Tibial nerve (tissue), 4 donors: ENCODE data around the gene NEU2. TPM values are rescaled to one million over a fixed set of nuclear protein-coding genes. Genes with fewer than 3 reads are reported as not detected.

ENCODE experiments used
- DNase-seq, 2 donors: peaks; one replicate each; pipeline ENCODE4 v3.0.0-alpha.2; 2019; ENCODE audit warnings: low spot score in 2 of 2
- H3K27ac ChIP-seq, 4 donors: fragments of 200-600 bp; sonication (generic) in 3 of 4; one replicate each; pipeline ENCODE4 v1.5.1; 2017 to 2019; ENCODE audit warnings: mild to moderate bottlenecking in 1 of 4
- H3K27me3 ChIP-seq, 2 donors: fragments of 200-600 bp; sonication (generic) in 1 of 2; one replicate each; pipeline versions ENCODE4 v1.5.1 to v1.6.0; 2017 to 2019
- H3K36me3 ChIP-seq, 3 donors: fragments of 200-600 bp; sonication (generic); one replicate each; pipeline ENCODE4 v1.5.1; 2018 to 2019
- H3K4me1 ChIP-seq, 4 donors: fragments of 200-600 bp; sonication (generic) in 3 of 4; one replicate each; pipeline ENCODE4 v1.5.1; 2017 to 2019
- H3K4me3 ChIP-seq, 4 donors: fragments of 200-600 bp; sonication (generic) in 3 of 4; one replicate each; pipeline ENCODE4 v1.5.1; 2017 to 2019; ENCODE audit warnings: mild to moderate bottlenecking in 1 of 4, moderate library complexity in 1 of 4
- H3K9me3 ChIP-seq, 4 donors: fragments of 200-600 bp; sonication (generic) in 3 of 4; one replicate each; pipeline ENCODE4 v1.5.1; 2017 to 2019
- EP300 ChIP-seq, 2 donors: sonication (generic); formaldehyde crosslinking; IDR thresholded peaks; one replicate each; pipeline ENCODE4 v1.6.1; 2017; ENCODE audit warnings: antibody characterized with exemption in 2 of 2, mild to moderate bottlenecking in 1 of 2
- POLR2A ChIP-seq, 2 donors: fragments of 450-650 bp; IDR thresholded peaks; one replicate each; pipeline ENCODE4 v1.6.1; 2017; ENCODE audit warnings: antibody characterized with exemption in 2 of 2, mild to moderate bottlenecking in 2 of 2, moderate library complexity in 2 of 2
- WGBS, 2 donors: methylation state at CpG; one replicate each; pipeline ENCODE4 v1.1.5; 2018; 5-methylcytosine and 5-hydroxymethylcytosine counted together
- total RNA-seq, 4 donors: library from RNA; depleted of rRNA; stranded (reverse); fragments of >200 nt; gene quantifications; one replicate each; pipeline ENCODE4 v1.1.0, GENCODE V29; 2016
- TF ChIP-seq, protein P1 (sequence below), 5 experiments: fragments of 200-600 bp in 3 of 5; fragments of 450-650 bp in 2 of 5; sonication (generic) in 3 of 5; IDR thresholded peaks; one replicate each; pipeline ENCODE4 v1.5.1; 2016 to 2019; ENCODE audit warnings: antibody characterized with exemption in 5 of 5, mild to moderate bottlenecking in 3 of 5, moderate library complexity in 2 of 5

NEU2 gene
- total RNA-seq, 4 donors from 2014 or later: not detected

DNA sequence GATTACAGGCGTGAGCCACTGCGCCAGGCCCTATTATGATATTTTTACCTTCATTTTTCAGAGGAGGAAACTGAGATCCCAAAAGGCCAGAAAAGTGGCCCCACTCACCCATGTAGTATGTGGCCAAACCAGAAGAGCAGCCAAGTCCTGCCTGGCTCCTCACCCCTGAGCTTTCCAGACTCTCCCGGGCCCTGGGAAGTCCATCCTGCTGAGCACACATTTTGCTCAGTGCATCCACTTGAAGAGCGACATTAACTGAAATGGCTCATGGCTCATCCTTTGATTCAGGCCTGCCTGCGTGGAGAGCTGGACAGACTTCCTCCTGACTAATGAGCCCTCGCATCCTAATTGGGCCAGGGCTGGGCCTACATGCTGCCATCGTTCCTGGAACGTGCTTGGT is 9.9 kb upstream of the NEU2 start:
- Histone ChIP-seq H3K4me1 (no peaks in the 10 kb centered on the region), H3K27ac (no peak overlapping the region), H3K9me3 (peaks cover 0 to 12% (median 0%) of the 10 kb centered on the region in 4 donors), H3K36me3 (no peaks in the 10 kb centered on the region), H3K27me3 (no peaks in the 10 kb centered on the region), H3K4me3 (no peak overlapping the region)
- TF ChIP-seq EP300 (IDR thresholded peaks at IDR 0.05) (no peak), POLR2A (IDR thresholded peaks at IDR 0.05) (no peak)
- TF ChIP-seq, protein P1, sequence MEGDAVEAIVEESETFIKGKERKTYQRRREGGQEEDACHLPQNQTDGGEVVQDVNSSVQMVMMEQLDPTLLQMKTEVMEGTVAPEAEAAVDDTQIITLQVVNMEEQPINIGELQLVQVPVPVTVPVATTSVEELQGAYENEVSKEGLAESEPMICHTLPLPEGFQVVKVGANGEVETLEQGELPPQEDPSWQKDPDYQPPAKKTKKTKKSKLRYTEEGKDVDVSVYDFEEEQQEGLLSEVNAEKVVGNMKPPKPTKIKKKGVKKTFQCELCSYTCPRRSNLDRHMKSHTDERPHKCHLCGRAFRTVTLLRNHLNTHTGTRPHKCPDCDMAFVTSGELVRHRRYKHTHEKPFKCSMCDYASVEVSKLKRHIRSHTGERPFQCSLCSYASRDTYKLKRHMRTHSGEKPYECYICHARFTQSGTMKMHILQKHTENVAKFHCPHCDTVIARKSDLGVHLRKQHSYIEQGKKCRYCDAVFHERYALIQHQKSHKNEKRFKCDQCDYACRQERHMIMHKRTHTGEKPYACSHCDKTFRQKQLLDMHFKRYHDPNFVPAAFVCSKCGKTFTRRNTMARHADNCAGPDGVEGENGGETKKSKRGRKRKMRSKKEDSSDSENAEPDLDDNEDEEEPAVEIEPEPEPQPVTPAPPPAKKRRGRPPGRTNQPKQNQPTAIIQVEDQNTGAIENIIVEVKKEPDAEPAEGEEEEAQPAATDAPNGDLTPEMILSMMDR (IDR thresholded peaks at IDR 0.05): no peak
- no peak for DNase-seq
- 87 to 91% methylated on average over 8 of the region's 8 CpGs for WGBS, 2 donors

DNA sequence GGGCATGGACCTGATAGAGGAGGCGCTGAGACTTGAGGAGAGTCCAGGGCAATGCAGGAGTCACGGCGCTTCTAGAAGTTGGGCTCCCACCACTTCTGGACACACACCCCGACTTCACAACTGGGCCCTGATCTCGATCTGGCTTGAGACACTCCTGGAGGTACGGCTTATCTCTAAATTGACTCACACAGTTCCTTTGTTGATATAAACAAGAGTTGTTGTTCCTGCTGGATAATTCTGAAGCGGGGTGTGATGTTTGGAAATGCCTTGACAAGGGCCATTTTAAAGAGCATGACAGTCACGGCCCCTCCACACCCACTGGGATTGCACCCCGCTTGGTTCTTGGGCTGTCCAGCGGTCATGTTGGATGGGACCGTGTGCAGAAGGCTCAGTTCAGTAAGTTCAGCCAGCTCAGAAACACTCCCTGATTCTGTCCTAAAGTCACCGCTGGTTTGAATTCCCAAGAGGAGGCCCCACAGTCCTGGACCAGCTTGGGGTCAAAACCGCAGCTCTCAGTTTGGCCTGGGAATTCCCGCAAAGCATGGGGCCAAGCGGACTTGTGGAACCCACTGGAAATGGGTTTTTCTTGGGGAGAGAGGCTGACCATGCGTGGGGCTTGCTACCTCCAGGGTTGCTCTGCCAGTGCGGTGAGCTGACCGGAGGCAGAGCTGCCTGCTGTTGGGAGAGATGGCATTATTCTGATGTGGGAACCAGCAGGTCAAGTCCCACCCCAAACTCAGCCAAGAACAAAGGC is 9.3 kb upstream of the NEU2 start:
- H3K36me3 ChIP-seq: no peaks in the 10 kb centered on the region
- no peak for TF ChIP-seq EP300 (IDR thresholded peaks at IDR 0.05)
- TF ChIP-seq POLR2A (IDR thresholded peaks at IDR 0.05): no peak
- TF ChIP-seq, protein P1 (IDR thresholded peaks at IDR 0.05): no peak
- no peak for DNase-seq
- peaks cover 0 to 6% (median 0%) of the 10 kb centered on the region in 4 donors for H3K9me3 ChIP-seq
- WGBS, 2 donors: 92 to 94% methylated on average over 18 of the region's 18 CpGs
- no peak overlapping the region for H3K27ac ChIP-seq
- no peaks in the 10 kb centered on the region for H3K27me3 ChIP-seq
- no peaks in the 10 kb centered on the region for H3K4me1 ChIP-seq
- no peak overlapping the region for H3K4me3 ChIP-seq

DNA sequence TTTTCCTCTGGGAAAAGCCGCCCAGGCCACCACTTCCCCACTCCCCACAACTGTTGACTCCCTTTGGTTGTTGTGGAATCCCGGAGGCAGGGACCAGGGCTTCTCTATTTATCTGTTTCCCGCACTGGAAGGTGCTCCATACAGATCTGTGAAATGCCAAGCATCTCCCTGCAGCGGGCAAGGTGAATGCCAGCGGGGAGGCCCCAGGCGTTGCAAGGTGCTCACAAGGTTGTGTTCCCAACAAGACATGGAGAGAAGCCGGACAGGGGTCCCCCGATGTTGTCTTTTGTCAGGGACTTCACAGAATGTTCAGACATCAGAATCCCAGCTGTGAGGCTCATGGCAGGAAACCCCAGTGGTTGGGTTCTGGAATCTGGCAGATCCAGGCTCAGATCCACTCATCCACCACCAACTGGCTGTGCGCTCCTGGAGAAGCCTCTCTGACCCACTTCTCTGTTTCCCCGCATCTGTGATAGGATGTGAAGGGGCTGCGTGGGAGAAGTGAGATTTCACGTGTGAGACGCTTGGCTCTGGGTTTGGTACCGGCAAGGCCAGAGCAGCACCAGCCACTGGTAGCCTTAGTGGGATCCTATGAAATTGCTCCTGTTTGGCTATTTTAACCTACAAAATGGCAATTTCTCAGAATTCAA is 8.6 kb upstream of the NEU2 start:
- Histone ChIP-seq H3K36me3 (no peaks in the 10 kb centered on the region), H3K9me3 (no peaks in the 10 kb centered on the region), H3K27me3 (no peaks in the 10 kb centered on the region), H3K4me3 (no peak overlapping the region), H3K4me1 (no peaks in the 10 kb centered on the region), H3K27ac (no peak overlapping the region)
- whole genome bisulfite sequencing, 2 donors: 89 to 95% methylated on average over 14 of the region's 14 CpGs
- TF ChIP-seq, protein P1 (IDR thresholded peaks at IDR 0.05): no peak
- TF ChIP-seq POLR2A (IDR thresholded peaks at IDR 0.05): no peak
- no peak for TF ChIP-seq EP300 (IDR thresholded peaks at IDR 0.05)
- DNase-seq: no peak

DNA sequence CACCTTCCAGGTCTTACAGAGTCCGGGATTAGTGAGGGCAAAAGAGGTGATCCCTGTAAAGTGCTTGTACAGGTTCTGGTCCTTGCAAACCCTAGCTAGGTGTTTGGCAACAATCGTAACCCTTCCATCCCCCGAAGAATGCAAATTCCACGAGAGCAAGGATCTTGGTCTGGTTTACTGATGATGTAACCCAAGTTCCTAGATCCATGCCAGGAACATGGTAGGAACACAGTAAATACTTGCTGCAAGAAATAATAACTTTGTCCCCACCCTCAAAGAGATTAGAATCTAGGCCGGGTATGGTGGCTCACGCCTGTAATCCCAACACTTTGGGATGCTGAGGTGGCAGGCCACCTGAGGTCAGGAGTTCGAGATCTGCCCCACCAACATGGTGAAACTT is 6.8 kb upstream of the NEU2 start:
- no peaks in the 10 kb centered on the region for H3K27me3 ChIP-seq
- no peak for TF ChIP-seq EP300 (IDR thresholded peaks at IDR 0.05)
- TF ChIP-seq, protein P1 (IDR thresholded peaks at IDR 0.05): no peak
- TF ChIP-seq POLR2A (IDR thresholded peaks at IDR 0.05): no peak
- no peak overlapping the region for H3K4me3 ChIP-seq
- no peaks in the 10 kb centered on the region for H3K36me3 ChIP-seq
- H3K9me3 ChIP-seq: no peaks in the 10 kb centered on the region
- WGBS, 2 donors: 85 to 92% methylated on average over 7 of the region's 7 CpGs
- H3K4me1 ChIP-seq: no peaks in the 10 kb centered on the region
- DNase-seq: no peak
- H3K27ac ChIP-seq: no peak overlapping the region

DNA sequence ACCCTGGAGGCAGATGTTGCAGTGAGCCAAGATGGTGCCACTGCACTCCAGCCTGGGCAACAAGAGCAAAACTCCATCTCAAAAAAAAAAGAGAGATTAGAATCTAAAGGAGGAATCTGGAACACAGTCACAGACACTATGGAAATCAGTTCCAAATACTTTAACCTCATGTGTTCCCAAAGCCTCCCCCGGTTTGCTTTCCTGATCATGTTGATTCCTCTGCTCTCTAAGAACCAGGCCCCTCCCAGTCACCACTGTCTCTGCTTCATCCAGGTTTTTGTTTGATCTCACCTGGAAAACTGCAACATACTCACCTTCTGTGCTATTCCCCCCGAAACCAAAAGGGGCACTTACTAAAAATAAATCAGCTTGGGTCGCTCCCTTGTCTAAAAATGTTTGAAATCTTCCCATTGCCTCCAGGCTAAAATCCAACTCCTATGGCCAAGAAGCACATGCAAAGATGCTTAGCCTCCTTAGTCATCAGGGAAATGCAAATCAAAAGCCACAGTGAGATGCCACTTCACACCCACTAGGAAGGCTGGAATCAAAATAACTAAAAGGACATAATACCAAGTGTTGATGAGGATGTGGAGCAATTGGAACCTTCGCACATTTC is 6.2 kb upstream of the NEU2 start:
- H3K4me3 ChIP-seq: no peak overlapping the region
- no peak overlapping the region for H3K27ac ChIP-seq
- 73 to 84% methylated on average over 4 of the region's 4 CpGs for WGBS, 2 donors
- no peaks in the 10 kb centered on the region for H3K4me1 ChIP-seq
- DNase-seq: no peak
- no peaks in the 10 kb centered on the region for H3K27me3 ChIP-seq
- no peaks in the 10 kb centered on the region for H3K36me3 ChIP-seq
- no peak for TF ChIP-seq EP300 (IDR thresholded peaks at IDR 0.05)
- TF ChIP-seq POLR2A (IDR thresholded peaks at IDR 0.05): no peak
- TF ChIP-seq, protein P1 (IDR thresholded peaks at IDR 0.05): no peak
- H3K9me3 ChIP-seq: no peaks in the 10 kb centered on the region
